ENCODE measurements around the gene PRKCE.
"Not testable (repeated sequence)": the region's sequence is repeated elsewhere in the genome, so short reads cannot be mapped to it uniquely, and the experiment has no call there.

The PRKCE gene

GRCh38 chr2:45851111-45851510, 199.6 kb downstream of the PRKCE start:
- no peak overlapping the region for H3K4me3 ChIP-seq (ENCODE audit: extremely low read depth, insufficient read depth, low read length, poor library complexity, severe bottlenecking)
- peaks cover 16% of the 10 kb centered on the region for H3K36me3 ChIP-seq (ENCODE audit: control insufficient read depth, insufficient read depth, low read length)
- 100% methylated on average over 1 of the region's 2 CpGs; no CpG with 5 or more reads in 1 of the 2 experiments for WGBS, 2 experiments (ENCODE audit: insufficient coverage in 2 of 2)

GRCh38 chr2:45851576-45852304, 200.3 kb downstream of the PRKCE start:
- whole genome bisulfite sequencing, 2 experiments (ENCODE audit: insufficient coverage in 2 of 2), result 96 to 98% methylated on average over 6 to 8 of the region's 11 CpGs

More at GRCh38 chr2:45851111-45851510, 199.6 kb downstream of the PRKCE start:
- Histone ChIP-seq H3K9me3 (ENCODE audit: control insufficient read depth, low read length) (no peaks in the 10 kb centered on the region), H3K4me1 (ENCODE audit: control insufficient read depth, insufficient read depth, low read length, poor library complexity, severe bottlenecking) (peaks cover 5% of the 10 kb centered on the region), H3K27ac (ENCODE audit: low read depth, low read length, severe bottlenecking) (no peak overlapping the region)

DNA sequence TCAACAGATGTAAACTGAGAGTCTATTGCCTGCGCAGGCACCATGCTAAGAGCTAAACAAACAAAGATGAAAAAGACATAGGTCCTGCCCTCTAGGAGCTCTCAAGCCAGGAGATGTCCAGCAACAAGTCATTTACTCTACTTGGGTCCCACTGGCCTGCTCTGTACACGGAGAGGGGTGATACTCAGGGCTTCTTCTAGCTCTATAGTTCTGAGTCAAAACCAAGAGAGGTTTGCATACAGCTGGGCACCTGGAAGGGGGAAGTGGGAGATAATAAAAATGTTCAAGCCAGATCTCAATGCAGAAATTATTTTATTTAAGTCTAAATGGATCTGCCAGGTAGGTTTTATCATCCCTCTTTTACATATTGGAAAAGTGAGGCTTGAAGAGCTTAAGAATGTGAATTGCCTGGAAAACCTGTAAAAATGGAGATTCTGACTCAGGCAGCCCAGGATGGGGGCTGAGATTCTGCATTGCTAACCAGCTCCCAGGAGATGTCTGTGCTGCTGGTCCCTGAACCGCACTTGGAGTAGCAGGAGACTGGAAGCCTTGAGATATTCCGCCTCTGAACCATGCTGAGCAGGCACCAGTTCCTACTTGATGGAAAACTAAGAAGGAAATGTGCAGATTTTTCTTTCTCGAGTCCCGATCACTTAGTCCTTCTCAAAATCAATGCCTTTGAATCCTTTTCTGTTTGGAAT, 201.1 kb downstream of the PRKCE start:
- peaks cover 5% of the 10 kb centered on the region for H3K4me1 ChIP-seq (ENCODE audit: control insufficient read depth, insufficient read depth, low read length, poor library complexity, severe bottlenecking)
- H3K27ac ChIP-seq (ENCODE audit: low read depth, low read length, severe bottlenecking), result no peak overlapping the region
- H3K4me3 ChIP-seq (ENCODE audit: extremely low read depth, insufficient read depth, low read length, poor library complexity, severe bottlenecking), result no peak overlapping the region
- no peaks in the 10 kb centered on the region for H3K9me3 ChIP-seq (ENCODE audit: control insufficient read depth, low read length)
- H3K36me3 ChIP-seq (ENCODE audit: control insufficient read depth, insufficient read depth, low read length), result peaks cover 3% of the 10 kb centered on the region
- 79 to 86% methylated on average over 2 to 4 of the region's 6 CpGs for WGBS, 2 experiments (ENCODE audit: insufficient coverage in 2 of 2)

More at GRCh38 chr2:45851576-45852304, 200.3 kb downstream of the PRKCE start:
- H3K4me1 ChIP-seq (ENCODE audit: control insufficient read depth, insufficient read depth, low read length, poor library complexity, severe bottlenecking), result peaks cover 5% of the 10 kb centered on the region
- H3K4me3 ChIP-seq (ENCODE audit: extremely low read depth, insufficient read depth, low read length, poor library complexity, severe bottlenecking), result no peak overlapping the region
- H3K9me3 ChIP-seq (ENCODE audit: control insufficient read depth, low read length), result no peaks in the 10 kb centered on the region
- H3K27ac ChIP-seq (ENCODE audit: low read depth, low read length, severe bottlenecking), result no peak overlapping the region
- peaks cover 10% of the 10 kb centered on the region for H3K36me3 ChIP-seq (ENCODE audit: control insufficient read depth, insufficient read depth, low read length)

GRCh38 chr2:45855374-45855773, 203.9 kb downstream of the PRKCE start:
- H3K27ac ChIP-seq (ENCODE audit: low read depth, low read length, severe bottlenecking), result no peak overlapping the region

GRCh38 chr2:45856391-45857274, 205.2 kb downstream of the PRKCE start:
- peaks cover 10% of the 10 kb centered on the region for H3K4me1 ChIP-seq (ENCODE audit: control insufficient read depth, insufficient read depth, low read length, poor library complexity, severe bottlenecking)
- no peaks in the 10 kb centered on the region for H3K9me3 ChIP-seq (ENCODE audit: control insufficient read depth, low read length)
- WGBS, 2 experiments (ENCODE audit: insufficient coverage in 2 of 2), result 91 to 92% methylated on average over 5 to 7 of the region's 9 CpGs
- H3K36me3 ChIP-seq (ENCODE audit: control insufficient read depth, insufficient read depth, low read length), result no peaks in the 10 kb centered on the region
- no peak overlapping the region for H3K27ac ChIP-seq (ENCODE audit: low read depth, low read length, severe bottlenecking)
- no peak overlapping the region for H3K4me3 ChIP-seq (ENCODE audit: extremely low read depth, insufficient read depth, low read length, poor library complexity, severe bottlenecking)

More at GRCh38 chr2:45855374-45855773, 203.9 kb downstream of the PRKCE start:
- 78 to 97% methylated on average over 3 of the region's 3 CpGs for WGBS, 2 experiments (ENCODE audit: insufficient coverage in 2 of 2)
- Histone ChIP-seq H3K4me3 (ENCODE audit: extremely low read depth, insufficient read depth, low read length, poor library complexity, severe bottlenecking) (no peak overlapping the region), H3K9me3 (ENCODE audit: control insufficient read depth, low read length) (no peaks in the 10 kb centered on the region), H3K36me3 (ENCODE audit: control insufficient read depth, insufficient read depth, low read length) (peaks cover 3% of the 10 kb centered on the region), H3K4me1 (ENCODE audit: control insufficient read depth, insufficient read depth, low read length, poor library complexity, severe bottlenecking) (peaks cover 3% of the 10 kb centered on the region)

GRCh38 chr2:45857275-45857609, 205.8 kb downstream of the PRKCE start:
- Histone ChIP-seq H3K27ac (ENCODE audit: low read depth, low read length, severe bottlenecking) (no peak overlapping the region), H3K36me3 (ENCODE audit: control insufficient read depth, insufficient read depth, low read length) (no peaks in the 10 kb centered on the region), H3K4me1 (ENCODE audit: control insufficient read depth, insufficient read depth, low read length, poor library complexity, severe bottlenecking) (peaks cover 10% of the 10 kb centered on the region), H3K4me3 (ENCODE audit: extremely low read depth, insufficient read depth, low read length, poor library complexity, severe bottlenecking) (no peak overlapping the region), H3K9me3 (ENCODE audit: control insufficient read depth, low read length) (no peaks in the 10 kb centered on the region)
- 93 to 100% methylated on average over 2 of the region's 4 CpGs for WGBS, 2 experiments (ENCODE audit: insufficient coverage in 2 of 2)

- Histone ChIP-seq H3K9me3 (ENCODE audit: control insufficient read depth, low read length) (no peaks in the 10 kb centered on the region), H3K36me3 (ENCODE audit: control insufficient read depth, insufficient read depth, low read length) (no peaks in the 10 kb centered on the region), H3K4me1 (ENCODE audit: control insufficient read depth, insufficient read depth, low read length, poor library complexity, severe bottlenecking) (peaks cover 10% of the 10 kb centered on the region), H3K4me3 (ENCODE audit: extremely low read depth, insufficient read depth, low read length, poor library complexity, severe bottlenecking) (no peak overlapping the region), H3K27ac (ENCODE audit: low read depth, low read length, severe bottlenecking) (no peak overlapping the region)
- WGBS, 2 experiments (ENCODE audit: insufficient coverage in 2 of 2), result 95% methylated on average over 7 to 9 of the region's 11 CpGs
Measured at GRCh38 chr2:45857867-45858520, 206.5 kb downstream of the PRKCE start.

GRCh38 chr2:45858872-45859271, 207.4 kb downstream of the PRKCE start:
- not testable (repeated sequence) for H3K4me1 ChIP-seq (ENCODE audit: control insufficient read depth, insufficient read depth, low read length, poor library complexity, severe bottlenecking); H3K4me3 ChIP-seq (ENCODE audit: extremely low read depth, insufficient read depth, low read length, poor library complexity, severe bottlenecking); H3K36me3 ChIP-seq (ENCODE audit: control insufficient read depth, insufficient read depth, low read length); H3K9me3 ChIP-seq (ENCODE audit: control insufficient read depth, low read length); H3K27ac ChIP-seq (ENCODE audit: low read depth, low read length, severe bottlenecking)
- no CpG with 5 or more reads among the region's 5 CpGs for WGBS, 2 experiments (ENCODE audit: insufficient coverage in 2 of 2)

DNA sequence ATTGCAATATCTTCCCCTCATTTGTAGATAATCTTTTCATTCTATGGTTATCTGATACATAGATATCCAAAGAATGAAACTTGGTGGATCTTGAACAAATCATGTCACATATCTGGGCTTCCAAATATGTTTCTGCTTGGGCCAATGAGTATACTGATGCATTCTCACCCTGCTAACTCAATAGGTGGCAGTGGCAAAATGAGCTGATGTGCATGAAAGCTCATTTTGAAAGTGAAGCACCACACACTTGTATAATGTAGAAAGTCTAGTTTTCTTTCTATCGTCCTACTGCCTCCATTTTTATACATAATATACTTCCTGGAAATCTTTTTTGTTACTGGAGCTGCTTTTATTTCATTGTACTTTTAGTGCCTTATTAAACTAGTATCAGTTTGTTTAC, 208.2 kb downstream of the PRKCE start:
- Histone ChIP-seq H3K9me3 (ENCODE audit: control insufficient read depth, low read length) (no peaks in the 10 kb centered on the region), H3K4me1 (ENCODE audit: control insufficient read depth, insufficient read depth, low read length, poor library complexity, severe bottlenecking) (peaks cover 10% of the 10 kb centered on the region), H3K27ac (ENCODE audit: low read depth, low read length, severe bottlenecking) (no peak overlapping the region), H3K4me3 (ENCODE audit: extremely low read depth, insufficient read depth, low read length, poor library complexity, severe bottlenecking) (no peak overlapping the region), H3K36me3 (ENCODE audit: control insufficient read depth, insufficient read depth, low read length) (no peaks in the 10 kb centered on the region)
- no CpG with 5 or more reads among the region's 1 CpG for WGBS, 2 experiments (ENCODE audit: insufficient coverage in 2 of 2)
